Spleen (tissue), 11 donors: ENCODE results near the gene TTC23. TPM values are rescaled to one million over a fixed set of nuclear protein-coding genes. Genes with fewer than 3 reads are reported as not detected.
A peak's percentile ranks its signal among the peaks of the same experiment; 100 is the strongest.

Experiments
- DNase-seq: peaks from one replicate; pipeline ENCODE4 v3.0.0-alpha.2; 2020
- H3K27ac ChIP-seq, 8 donors: fragments of 200-600 bp; sonication (generic) in 7 of 8; 1 replicate in 4 of 8; 2 replicates in 4 of 8; pipeline versions ENCODE4 v1.5.0 to v1.8.0; 2016 to 2021; ENCODE audit warnings: inconsistent platforms in 4 of 8, mild to moderate bottlenecking in 4 of 8, moderate library complexity in 1 of 8
- H3K27me3 ChIP-seq, 7 donors: fragments of 200-600 bp; sonication (generic) in 6 of 7; replicated peaks in 1 of 7; 1 replicate in 4 of 7; 2 replicates in 3 of 7; pipeline versions ENCODE4 v1.5.0 to v1.8.0; 2016 to 2021; ENCODE audit warnings: inconsistent platforms in 3 of 7, mild to moderate bottlenecking in 1 of 7
- H3K36me3 ChIP-seq, 6 donors: fragments of 200-600 bp; sonication (generic) in 5 of 6; 1 replicate in 4 of 6; 2 replicates in 2 of 6; pipeline versions ENCODE4 v1.5.0 to v1.8.0; 2016 to 2021; ENCODE audit warnings: inconsistent platforms in 2 of 6
- H3K4me1 ChIP-seq, 6 donors: fragments of 200-600 bp; sonication (generic) in 5 of 6; 1 replicate in 3 of 6; 2 replicates in 3 of 6; pipeline versions ENCODE4 v1.5.0 to v1.8.0; 2016 to 2021; ENCODE audit warnings: inconsistent platforms in 3 of 6
- H3K4me3 ChIP-seq, 8 donors: fragments of 200-600 bp; sonication (generic) in 7 of 8; 1 replicate in 4 of 8; 2 replicates in 4 of 8; pipeline versions ENCODE4 v1.5.0 to v1.8.0; 2016 to 2021; ENCODE audit warnings: inconsistent platforms in 4 of 8, mild to moderate bottlenecking in 4 of 8, moderate library complexity in 2 of 8
- H3K9me3 ChIP-seq, 8 donors: fragments of 200-600 bp; sonication (generic) in 7 of 8; 1 replicate in 4 of 8; 2 replicates in 4 of 8; pipeline versions ENCODE4 v1.5.0 to v1.8.0; 2016 to 2021; ENCODE audit warnings: inconsistent platforms in 4 of 8
- POLR2A ChIP-seq, 3 donors: fragments of 450-650 bp; IDR thresholded peaks; one replicate each; pipeline ENCODE4 v1.5.1; 2017; ENCODE audit warnings: antibody characterized with exemption in 3 of 3, mild to moderate bottlenecking in 1 of 3
- POLR2AphosphoS5 ChIP-seq, 3 donors: sonication (generic); formaldehyde crosslinking; IDR thresholded peaks; one replicate each; pipeline ENCODE4 v1.5.1; 2017; ENCODE audit warnings: antibody characterized with exemption in 3 of 3
- WGBS, 5 donors: extraction: QIAGEN DNeasy Blood & Tissue Kit in 3 of 5; methylation state at CpG; one replicate each; pipeline versions ENCODE4 v1.1.5 to v1.1.7; 2013 to 2018; 5-methylcytosine and 5-hydroxymethylcytosine counted together
- intact Hi-C: fragments of 100-400 bp; cut with DNase I; formaldehyde crosslinking; loops from one replicate; pipeline ENCODE4 v1.15.0; 2023; ENCODE audit warnings: low total_unique reads
- polyA plus RNA-seq, 3 donors: library from polyadenylated mRNA; stranded (reverse); fragments of 200-250 nt; gene quantifications; one replicate each; pipeline ENCODE4 v1.2.1, GENCODE V29; 2013
- total RNA-seq, 7 donors: library from RNA; depleted of rRNA in 3 of 7; stranded (reverse); fragments of >200 nt in 3 of 7; fragmentation: NEBNext Ultra II Directional in 4 of 7; extraction: Animal tissue kit (Norgen Biotek cat#: 25700) in 4 of 7; gene quantifications; one replicate each; pipeline versions ENCODE4 v1.1.0 to v1.2.1, GENCODE V29; 2016 to 2021
- TF ChIP-seq, protein P1 (sequence below), 11 experiments: fragments of 200-600 bp in 7 of 11; fragments of 450-650 bp in 4 of 11; sonication (generic) in 4 of 11; IDR thresholded peaks in 8 of 11; conservative IDR thresholded peaks in 3 of 11; 1 replicate in 7 of 11; 2 replicates in 4 of 11; pipeline versions ENCODE4 v1.4.0 to v1.8.0; 2016 to 2021; ENCODE audit warnings: antibody characterized with exemption in 11 of 11, inconsistent platforms in 4 of 11, mild to moderate bottlenecking in 1 of 11
- donor health status: healthy with polysubstance abuse.
- donor health status: DM: no; HTN: no; CAD: no; lungs with moderate emphysema.
- donor health status: DM: no; HTN: no; CAD: no.
- donor health status: Bipolar disorder and iron deficiency.
- donor health status: healthy.
- donor health status: DM: no; HTN: no; CAD: no.
- donor health status: DM: yes; HTN: yes; CAD: no.

TTC23 gene
- total and polyA plus RNA-seq, 10 donors = 3.6 to 17.0 (median 12.0) TPM

DNA sequence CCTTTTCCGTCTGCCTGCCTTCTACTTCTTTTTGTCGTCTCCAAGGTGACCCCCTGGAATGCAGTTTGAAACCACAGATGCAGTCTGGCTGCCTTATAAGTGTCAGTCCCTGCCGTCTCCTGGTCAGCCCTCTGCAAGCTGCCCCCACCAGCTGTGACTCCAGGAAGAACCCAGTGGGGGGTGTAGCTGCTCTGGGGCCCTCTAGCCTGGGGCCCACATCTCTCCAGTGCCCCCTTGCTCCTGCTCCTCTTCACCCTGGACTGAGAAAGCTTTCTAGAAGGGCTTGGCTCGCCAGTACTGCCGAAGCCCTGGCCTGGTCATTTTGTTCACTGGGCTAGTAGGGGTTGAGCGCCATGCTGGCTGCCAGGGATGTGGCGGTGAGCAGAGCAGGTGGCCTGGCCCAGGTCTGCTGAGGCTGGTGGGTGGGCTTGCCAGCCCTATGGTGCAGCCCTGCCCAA is 123.2 kb downstream of the TTC23 start:
- 92 to 96% (median 93%) methylated on average over 6 to 7 of the region's 7 CpGs for WGBS, 5 donors
- peaks cover 0 to 19% (median 0%) of the 10 kb centered on the region in 7 donors for H3K27me3 ChIP-seq
- H3K4me1 ChIP-seq = peaks cover 3 to 16% (median 10%) of the 10 kb centered on the region in 6 donors
- H3K36me3 ChIP-seq = peaks cover 0 to 6% (median 0%) of the 10 kb centered on the region in 6 donors
- TF ChIP-seq, protein P1, sequence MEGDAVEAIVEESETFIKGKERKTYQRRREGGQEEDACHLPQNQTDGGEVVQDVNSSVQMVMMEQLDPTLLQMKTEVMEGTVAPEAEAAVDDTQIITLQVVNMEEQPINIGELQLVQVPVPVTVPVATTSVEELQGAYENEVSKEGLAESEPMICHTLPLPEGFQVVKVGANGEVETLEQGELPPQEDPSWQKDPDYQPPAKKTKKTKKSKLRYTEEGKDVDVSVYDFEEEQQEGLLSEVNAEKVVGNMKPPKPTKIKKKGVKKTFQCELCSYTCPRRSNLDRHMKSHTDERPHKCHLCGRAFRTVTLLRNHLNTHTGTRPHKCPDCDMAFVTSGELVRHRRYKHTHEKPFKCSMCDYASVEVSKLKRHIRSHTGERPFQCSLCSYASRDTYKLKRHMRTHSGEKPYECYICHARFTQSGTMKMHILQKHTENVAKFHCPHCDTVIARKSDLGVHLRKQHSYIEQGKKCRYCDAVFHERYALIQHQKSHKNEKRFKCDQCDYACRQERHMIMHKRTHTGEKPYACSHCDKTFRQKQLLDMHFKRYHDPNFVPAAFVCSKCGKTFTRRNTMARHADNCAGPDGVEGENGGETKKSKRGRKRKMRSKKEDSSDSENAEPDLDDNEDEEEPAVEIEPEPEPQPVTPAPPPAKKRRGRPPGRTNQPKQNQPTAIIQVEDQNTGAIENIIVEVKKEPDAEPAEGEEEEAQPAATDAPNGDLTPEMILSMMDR (IDR thresholded peaks at IDR 0.05 in 8 of 11, conservative IDR thresholded peaks at IDR 0.05 in 3 of 11) = no peak
- TF ChIP-seq POLR2AphosphoS5 (IDR thresholded peaks at IDR 0.05) (no peak), POLR2A (IDR thresholded peaks at IDR 0.05) (no peak)
- intact Hi-C loops = no loop called here
- H3K9me3 ChIP-seq = no peaks in the 10 kb centered on the region
- H3K27ac ChIP-seq = no peak overlapping the region
- H3K4me3 ChIP-seq = no peak overlapping the region
- no peak for DNase-seq

DNA sequence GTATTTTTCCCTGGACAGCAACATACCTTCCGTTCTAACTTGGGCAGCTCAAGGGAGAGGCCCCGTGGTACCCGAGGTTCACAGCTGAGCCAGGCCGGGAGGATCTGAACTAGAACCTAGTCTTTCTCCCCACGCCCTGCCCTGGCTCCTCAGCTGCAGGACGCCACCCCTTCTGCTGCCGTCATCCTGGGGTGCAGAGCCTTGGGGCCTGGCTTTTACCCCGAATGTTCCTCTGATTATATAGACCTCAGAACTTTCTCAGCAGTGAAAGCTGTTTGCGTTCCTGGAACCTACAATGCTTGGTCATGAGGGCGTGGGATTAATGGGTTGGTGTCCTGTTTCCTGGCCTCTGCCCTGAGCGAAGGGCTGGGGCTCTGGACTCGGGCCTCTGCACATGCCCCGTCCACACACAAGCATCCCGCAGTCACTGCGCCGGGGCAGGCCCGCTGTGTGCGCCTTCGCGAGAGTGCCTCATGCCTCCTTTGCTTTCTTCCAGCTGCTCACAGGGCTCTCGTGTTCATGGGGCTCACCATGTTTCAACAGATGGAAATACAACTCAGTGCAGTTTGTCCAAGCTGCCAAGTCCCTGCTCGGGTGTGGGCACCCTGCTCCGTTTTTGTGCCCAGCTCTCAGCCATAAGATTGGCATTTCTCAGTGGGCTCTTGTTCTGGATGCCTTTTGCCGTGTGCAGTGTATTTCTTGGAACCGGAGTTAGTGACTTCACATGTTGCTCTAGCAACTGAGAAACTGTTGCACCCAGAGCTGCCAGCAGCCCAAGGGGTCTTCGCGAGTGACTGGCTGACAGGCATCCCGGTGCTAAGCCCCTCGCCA is 124.1 kb downstream of the TTC23 start:
- Histone ChIP-seq H3K36me3 (no peaks in the 10 kb centered on the region), H3K27ac (no peak overlapping the region), H3K9me3 (no peaks in the 10 kb centered on the region), H3K4me1 (peaks cover 3 to 16% (median 10%) of the 10 kb centered on the region in 6 donors), H3K27me3 (peaks cover 0 to 19% (median 0%) of the 10 kb centered on the region in 7 donors), H3K4me3 (no peak overlapping the region)
- intact Hi-C loops = no loop called here
- 78 to 89% (median 85%) methylated on average over 27 to 29 of the region's 29 CpGs for whole genome bisulfite sequencing, 5 donors
- TF ChIP-seq, protein P1 (IDR thresholded peaks at IDR 0.05 in 8 of 11, conservative IDR thresholded peaks at IDR 0.05 in 3 of 11) = no peak
- TF ChIP-seq POLR2AphosphoS5 (IDR thresholded peaks at IDR 0.05) (no peak), POLR2A (IDR thresholded peaks at IDR 0.05) (no peak)
- DNase-seq = no peak

DNA sequence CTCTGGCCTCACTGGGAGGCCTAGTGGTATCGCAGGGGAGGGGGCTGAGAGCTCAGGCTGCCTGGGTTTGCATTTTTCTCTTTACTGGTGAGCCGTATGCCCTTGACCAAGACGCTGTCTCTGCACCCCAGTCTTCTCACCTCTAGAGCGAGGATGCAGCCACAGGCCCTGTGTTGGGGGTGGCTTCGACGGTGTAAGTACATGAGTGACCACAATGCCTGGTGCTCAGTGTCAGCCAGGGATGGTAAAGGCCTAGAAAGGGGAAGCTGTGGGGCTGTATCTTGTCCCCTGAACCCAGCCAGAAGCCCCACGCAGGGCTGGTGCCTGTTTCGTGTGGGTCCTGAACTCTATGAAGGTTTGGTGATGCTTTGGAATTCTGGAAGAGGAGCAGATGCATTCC is 124.7 kb downstream of the TTC23 start:
- Histone ChIP-seq H3K27me3 (peaks cover 0 to 19% (median 0%) of the 10 kb centered on the region in 7 donors), H3K4me3 (no peak overlapping the region), H3K4me1 (peaks cover 3 to 16% (median 10%) of the 10 kb centered on the region in 6 donors), H3K9me3 (no peaks in the 10 kb centered on the region), H3K36me3 (no peaks in the 10 kb centered on the region), H3K27ac (peak overlapping the region in 1 of 8 donors; percentile 58)
- intact Hi-C loops = no loop called here
- TF ChIP-seq, protein P1 (IDR thresholded peaks at IDR 0.05 in 8 of 11, conservative IDR thresholded peaks at IDR 0.05 in 3 of 11) = no peak
- TF ChIP-seq POLR2AphosphoS5 (IDR thresholded peaks at IDR 0.05) (no peak), POLR2A (IDR thresholded peaks at IDR 0.05) (no peak)
- no peak for DNase-seq
- 76 to 92% (median 80%) methylated on average over 8 of the region's 8 CpGs for WGBS, 5 donors
